ENCODE data around the gene CLSTN2. TPM values are rescaled to one million over a fixed set of nuclear protein-coding genes. Genes with fewer than 3 reads are reported as not detected.

Gene CLSTN2
- total RNA-seq, 4 donors from 2014 or later: 3.7 to 9.5 (median 7.4) TPM

GRCh38 chr3:140406655-140407054, 471.7 kb downstream of the CLSTN2 start:
- H3K27ac ChIP-seq (replicated peaks in 1 of 4): no peak overlapping the region
- intact Hi-C loops (cut with DNase I): no loop called here
- TF ChIP-seq POLR2AphosphoS5 (IDR thresholded peaks at IDR 0.05) (no peak), EP300 (IDR thresholded peaks at IDR 0.05) (no peak), POLR2A (IDR thresholded peaks at IDR 0.05; ENCODE audit: low read depth) (no peak), CTCF (IDR thresholded peaks at IDR 0.05) (no peak)
- peak; percentile 66 for DNase-seq (ENCODE audit: extremely low spot score)
- H3K4me1 ChIP-seq: no peaks in the 10 kb centered on the region
- no peaks in the 10 kb centered on the region for H3K27me3 ChIP-seq
- H3K4me3 ChIP-seq: no peak overlapping the region
- no peaks in the 10 kb centered on the region for H3K36me3 ChIP-seq
- H3K9me3 ChIP-seq: peaks cover 0 to 18% (median 7%) of the 10 kb centered on the region in 4 donors

- Histone ChIP-seq H3K36me3 (no peaks in the 10 kb centered on the region), H3K4me1 (no peaks in the 10 kb centered on the region), H3K27ac (replicated peaks in 1 of 4) (no peak overlapping the region), H3K4me3 (no peak overlapping the region), H3K27me3 (no peaks in the 10 kb centered on the region), H3K9me3 (peaks cover 0 to 18% (median 7%) of the 10 kb centered on the region in 4 donors)
- 83% methylated on average over 3 of the region's 3 CpGs for WGBS
- intact Hi-C loops (cut with DNase I): no loop called here
- DNase-seq (ENCODE audit: extremely low spot score): peak; percentile 64
- no peak for TF ChIP-seq POLR2A (IDR thresholded peaks at IDR 0.05; ENCODE audit: low read depth)
- no peak for TF ChIP-seq CTCF (IDR thresholded peaks at IDR 0.05)
- TF ChIP-seq POLR2AphosphoS5 (IDR thresholded peaks at IDR 0.05): no peak
- TF ChIP-seq EP300 (IDR thresholded peaks at IDR 0.05): no peak
These were observed 473.3 kb downstream of the CLSTN2 start for GRCh38 chr3:140408252-140408651.

- no peak overlapping the region for H3K4me3 ChIP-seq
- H3K36me3 ChIP-seq: no peaks in the 10 kb centered on the region
- WGBS: 71% methylated on average over 3 of the region's 3 CpGs
- no peak overlapping the region for H3K27ac ChIP-seq (replicated peaks in 1 of 4)
- H3K27me3 ChIP-seq: no peaks in the 10 kb centered on the region
- intact Hi-C loops (cut with DNase I): no loop called here
- TF ChIP-seq POLR2AphosphoS5 (IDR thresholded peaks at IDR 0.05): no peak
- TF ChIP-seq EP300 (IDR thresholded peaks at IDR 0.05): no peak
- no peak for TF ChIP-seq CTCF (IDR thresholded peaks at IDR 0.05)
- TF ChIP-seq POLR2A (IDR thresholded peaks at IDR 0.05; ENCODE audit: low read depth): no peak
- peak; percentile 26 for DNase-seq (ENCODE audit: extremely low spot score)
- peaks cover 0 to 8% (median 6%) of the 10 kb centered on the region in 4 donors for H3K4me1 ChIP-seq
- H3K9me3 ChIP-seq: no peaks in the 10 kb centered on the region
These were observed 481.7 kb downstream of the CLSTN2 start for GRCh38 chr3:140416666-140417065.

- Histone ChIP-seq H3K27ac (replicated peaks in 1 of 4) (no peak overlapping the region), H3K36me3 (no peaks in the 10 kb centered on the region), H3K27me3 (no peaks in the 10 kb centered on the region), H3K4me3 (no peak overlapping the region), H3K4me1 (peaks cover 0 to 15% (median 8%) of the 10 kb centered on the region in 4 donors), H3K9me3 (no peaks in the 10 kb centered on the region)
- TF ChIP-seq POLR2AphosphoS5 (IDR thresholded peaks at IDR 0.05) (no peak), POLR2A (IDR thresholded peaks at IDR 0.05; ENCODE audit: low read depth) (no peak), EP300 (IDR thresholded peaks at IDR 0.05) (no peak), CTCF (IDR thresholded peaks at IDR 0.05) (no peak)
- 53% methylated on average over 9 of the region's 9 CpGs for WGBS
- peak; percentile 79 for DNase-seq (ENCODE audit: extremely low spot score)
- intact Hi-C loops (cut with DNase I): no loop called here
These were observed 485.8 kb downstream of the CLSTN2 start for GRCh38 chr3:140420621-140421357.

Measured in esophagus muscularis mucosa (tissue), 4 donors.